Breast epithelium (tissue), 4 donors: ENCODE measurements around the gene TOLLIP. TPM values are rescaled to one million over a fixed set of nuclear protein-coding genes. Genes with fewer than 3 reads are reported as not detected.

Experiments
- DNase-seq, 2 donors: peaks; one replicate each; pipeline ENCODE4 v3.0.0-alpha.2; 2019; ENCODE audit warnings: low spot score in 2 of 2
- H3K27ac ChIP-seq, 2 donors: fragments of 200-600 bp; sonication (generic) in 1 of 2; one replicate each; pipeline ENCODE4 v1.5.1; 2016 to 2019; ENCODE audit warnings: mild to moderate bottlenecking in 1 of 2
- H3K27me3 ChIP-seq, 2 donors: fragments of 200-600 bp; sonication (generic) in 1 of 2; one replicate each; pipeline versions ENCODE4 v1.5.1 to v1.6.0; 2017 to 2019; ENCODE audit warnings: control low read depth in 1 of 2, mild to moderate bottlenecking in 1 of 2
- H3K36me3 ChIP-seq: fragments of 200-600 bp; one replicate; pipeline ENCODE4 v1.5.1; 2019
- H3K4me1 ChIP-seq, 2 donors: fragments of 200-600 bp; sonication (generic); one replicate each; pipeline ENCODE4 v1.5.1; 2016 to 2019; ENCODE audit warnings: control low read depth in 1 of 2
- H3K4me3 ChIP-seq, 3 donors: fragments of 200-600 bp; sonication (generic); 1 replicate in 2 of 3; 2 replicates in 1 of 3; pipeline ENCODE4 v1.5.1; 2016 to 2019; ENCODE audit warnings: mild to moderate bottlenecking in 3 of 3, moderate library complexity in 2 of 3
- H3K9me3 ChIP-seq, 2 donors: fragments of 200-600 bp; sonication (generic) in 1 of 2; one replicate each; pipeline ENCODE4 v1.5.1; 2016 to 2019; ENCODE audit warnings: control low read depth in 1 of 2
- CTCF ChIP-seq, 3 donors: fragments of 450-650 bp; IDR thresholded peaks; one replicate each; pipeline ENCODE4 v1.5.1; 2016 to 2017; ENCODE audit warnings: antibody characterized with exemption in 3 of 3, mild to moderate bottlenecking in 3 of 3, moderate library complexity in 3 of 3
- POLR2A ChIP-seq: fragments of 450-650 bp; IDR thresholded peaks from one replicate; pipeline ENCODE4 v1.6.1; 2016; ENCODE audit warnings: antibody characterized with exemption, mild to moderate bottlenecking, moderate library complexity
- POLR2AphosphoS5 ChIP-seq, 3 donors: sonication (generic); formaldehyde crosslinking; IDR thresholded peaks; one replicate each; pipeline ENCODE4 v1.6.1; 2017; ENCODE audit warnings: antibody characterized with exemption in 3 of 3
- intact Hi-C: fragments of 100-400 bp; cut with DNase I; formaldehyde crosslinking; loops from one replicate; pipeline ENCODE4 v1.15.1; 2023; ENCODE audit warnings: low total_unique reads
- total RNA-seq, 3 donors: library from RNA; depleted of rRNA; stranded (reverse); fragments of >200 nt; gene quantifications; one replicate each; pipeline ENCODE4 v1.1.0, GENCODE V29; 2016

The TOLLIP gene
- total RNA-seq, 3 donors from 2014 or later: 32.8 to 47.2 (median 41.0) TPM

- TF ChIP-seq POLR2AphosphoS5 (IDR thresholded peaks at IDR 0.05): no peak
- TF ChIP-seq POLR2A: no peak
- TF ChIP-seq CTCF (IDR thresholded peaks at IDR 0.05): no peak
- Histone ChIP-seq H3K27ac (no peak overlapping the region), H3K4me3 (no peak overlapping the region), H3K9me3 (no peaks in the 10 kb centered on the region), H3K27me3 (peaks cover 0 to 9% of the 10 kb centered on the region in 2 donors), H3K36me3 (no peaks in the 10 kb centered on the region), H3K4me1 (no peaks in the 10 kb centered on the region)
- no peak for DNase-seq
- intact Hi-C loops: no loop called here
Measured at GRCh38 chr11:1354125-1354938, 44.9 kb upstream of the TOLLIP start.

GRCh38 chr11:1353383-1354124, 44.1 kb upstream of the TOLLIP start:
- H3K27me3 ChIP-seq: peaks cover 0 to 14% of the 10 kb centered on the region in 2 donors
- intact Hi-C loops: no loop called here
- no peaks in the 10 kb centered on the region for H3K9me3 ChIP-seq
- no peak overlapping the region for H3K27ac ChIP-seq
- H3K4me3 ChIP-seq: no peak overlapping the region
- H3K36me3 ChIP-seq: no peaks in the 10 kb centered on the region
- no peaks in the 10 kb centered on the region for H3K4me1 ChIP-seq
- TF ChIP-seq POLR2A (no peak), CTCF (IDR thresholded peaks at IDR 0.05) (no peak), POLR2AphosphoS5 (IDR thresholded peaks at IDR 0.05) (no peak)
- DNase-seq: no peak

- TF ChIP-seq CTCF (IDR thresholded peaks at IDR 0.05) (no peak), POLR2A (no peak), POLR2AphosphoS5 (IDR thresholded peaks at IDR 0.05) (no peak)
- no peaks in the 10 kb centered on the region for H3K4me1 ChIP-seq
- intact Hi-C loops: no loop called here
- H3K36me3 ChIP-seq: no peaks in the 10 kb centered on the region
- H3K27ac ChIP-seq: no peak overlapping the region
- no peak overlapping the region for H3K4me3 ChIP-seq
- H3K27me3 ChIP-seq: peaks cover 0 to 14% of the 10 kb centered on the region in 2 donors
- H3K9me3 ChIP-seq: no peaks in the 10 kb centered on the region
- no peak for DNase-seq
Measured at GRCh38 chr11:1352696-1353382, 43.4 kb upstream of the TOLLIP start.

GRCh38 chr11:1351278-1351937, 42.0 kb upstream of the TOLLIP start:
- intact Hi-C loops: no loop called here
- Histone ChIP-seq H3K4me3 (no peak overlapping the region), H3K4me1 (no peaks in the 10 kb centered on the region), H3K27ac (no peak overlapping the region), H3K9me3 (no peaks in the 10 kb centered on the region), H3K27me3 (peaks cover 0 to 14% of the 10 kb centered on the region in 2 donors), H3K36me3 (no peaks in the 10 kb centered on the region)
- no peak for DNase-seq
- TF ChIP-seq POLR2AphosphoS5 (IDR thresholded peaks at IDR 0.05): no peak
- TF ChIP-seq CTCF (IDR thresholded peaks at IDR 0.05): no peak
- TF ChIP-seq POLR2A: no peak
